ENCODE results near the gene GALT.

Gene GALT

DNA sequence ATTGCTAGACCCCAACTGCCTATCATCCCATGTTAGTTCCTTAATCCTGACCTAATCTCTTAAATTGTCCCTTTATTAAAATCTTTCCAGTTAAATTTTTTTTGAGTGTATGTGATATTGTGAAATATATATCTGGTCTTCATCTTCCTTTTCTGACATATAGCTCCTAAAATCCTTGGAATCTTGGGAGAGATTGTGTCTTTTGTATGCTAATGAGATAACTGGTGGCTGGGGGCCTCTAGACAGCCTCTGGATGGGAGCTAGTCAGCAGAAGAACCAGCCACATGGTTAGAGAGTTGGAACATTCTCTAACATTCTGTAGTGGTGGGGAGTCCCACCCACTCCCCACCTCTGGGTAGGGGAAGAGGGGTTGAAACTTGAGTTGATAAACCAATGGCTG is 48.3 kb downstream of the GALT start:
- H3K4me1 Mint-ChIP-seq (ENCODE audit: low read depth), result no peaks in the 10 kb centered on the region
- no peak overlapping the region for H3K4me3 Mint-ChIP-seq
- no peaks in the 10 kb centered on the region for H3K36me3 Mint-ChIP-seq
- H3K27me3 Mint-ChIP-seq, result no peaks in the 10 kb centered on the region
- no peak overlapping the region for H3K27ac Mint-ChIP-seq
- no peaks in the 10 kb centered on the region for H3K9me3 Mint-ChIP-seq (ENCODE audit: low read depth)
